Right lobe of liver (tissue), 6 donors: ENCODE data around the gene WDSUB1. TPM values are rescaled to one million over a fixed set of nuclear protein-coding genes. Genes with fewer than 3 reads are reported as not detected.

Source experiments
- ATAC-seq, 4 donors: fragments of 200-7000 bp; cut with Tn5 transposase; one replicate each; pipeline ENCODE4 v1.9.1; 2020; ENCODE audit warnings: mild to moderate bottlenecking in 4 of 4, moderate library complexity in 4 of 4
- DNase-seq, 3 donors: peaks; one replicate each; pipeline ENCODE4 v3.0.0-alpha.2; 2020
- H3K27ac ChIP-seq, 3 donors: fragments of 200-600 bp; one replicate each; pipeline ENCODE4 v1.8.0; 2022
- H3K27me3 ChIP-seq, 2 donors: fragments of 200-600 bp; one replicate each; pipeline ENCODE4 v1.8.0; 2022
- H3K36me3 ChIP-seq, 4 donors: fragments of 200-600 bp; sonication (generic) in 1 of 4; one replicate each; pipeline versions ENCODE4 v1.5.1 to v1.8.0; 2017 to 2022; ENCODE audit warnings: control low read depth in 1 of 4
- H3K4me1 ChIP-seq, 4 donors: fragments of 200-600 bp; sonication (generic) in 1 of 4; one replicate each; pipeline versions ENCODE4 v1.5.1 to v1.8.0; 2017 to 2022; ENCODE audit warnings: control low read depth in 1 of 4
- H3K4me3 ChIP-seq, 3 donors: fragments of 200-600 bp; one replicate each; pipeline ENCODE4 v1.8.0; 2022
- H3K9me3 ChIP-seq, 4 donors: fragments of 200-600 bp; sonication (generic) in 1 of 4; one replicate each; pipeline versions ENCODE4 v1.5.1 to v1.8.0; 2017 to 2022; ENCODE audit warnings: control low read depth in 1 of 4
- POLR2A ChIP-seq: fragments of 450-650 bp; IDR thresholded peaks from one replicate; pipeline ENCODE4 v1.6.1; 2017; ENCODE audit warnings: antibody characterized with exemption, mild to moderate bottlenecking
- WGBS: methylation state at CpG from one replicate; pipeline ENCODE4 v1.1.6; 2018; ENCODE audit warnings: low coverage, low lambda C conversion rate; ENCODE audit not compliant: insufficient coverage; ENCODE audit errors: missing lambda C conversion rate; 5-methylcytosine and 5-hydroxymethylcytosine counted together
- intact Hi-C, 2 donors: fragments of 100-400 bp; cut with DNase I; formaldehyde crosslinking; loops; one replicate each; pipeline versions ENCODE4 v1.11.2 to v1.14.1; 2022
- long read RNA-seq: library from polyadenylated mRNA; unstranded; transcript quantifications from one replicate; pipeline ENCODE4 v2.0.0, GENCODE V29; 2019
- total RNA-seq, 6 experiments: library from RNA; depleted of rRNA in 2 of 6; stranded (reverse); fragments of >200 nt in 2 of 6; fragmentation: NEBNext Ultra II Directional in 3 of 6; extraction: Animal tissue kit (Norgen Biotek cat#: 25700) in 3 of 6; gene quantifications; one replicate each; pipeline versions ENCODE4 v1.1.0 to v1.2.4, GENCODE V29; 2016 to 2023
- TF ChIP-seq, protein P1 (sequence below), 4 donors: fragments of 200-600 bp in 3 of 4; fragments of 450-650 bp in 1 of 4; IDR thresholded peaks; one replicate each; pipeline versions ENCODE4 v1.5.1 to v1.8.0; 2016 to 2022; ENCODE audit warnings: antibody characterized with exemption in 4 of 4, mild to moderate bottlenecking in 2 of 4
- donor health status: DM: no; HTN: yes; CAD: no.
- donor health status: DM: no; HTN: no; CAD: no.
- donor health status: DM: no; HTN: no; CAD: no.
- donor health status: DM: no; HTN: yes; CAD: no.
- donor health status: DM: no; HTN: yes; CAD: no.

WDSUB1 gene, protein sequence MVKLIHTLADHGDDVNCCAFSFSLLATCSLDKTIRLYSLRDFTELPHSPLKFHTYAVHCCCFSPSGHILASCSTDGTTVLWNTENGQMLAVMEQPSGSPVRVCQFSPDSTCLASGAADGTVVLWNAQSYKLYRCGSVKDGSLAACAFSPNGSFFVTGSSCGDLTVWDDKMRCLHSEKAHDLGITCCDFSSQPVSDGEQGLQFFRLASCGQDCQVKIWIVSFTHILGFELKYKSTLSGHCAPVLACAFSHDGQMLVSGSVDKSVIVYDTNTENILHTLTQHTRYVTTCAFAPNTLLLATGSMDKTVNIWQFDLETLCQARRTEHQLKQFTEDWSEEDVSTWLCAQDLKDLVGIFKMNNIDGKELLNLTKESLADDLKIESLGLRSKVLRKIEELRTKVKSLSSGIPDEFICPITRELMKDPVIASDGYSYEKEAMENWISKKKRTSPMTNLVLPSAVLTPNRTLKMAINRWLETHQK
- total RNA-seq = 1 to 10 TPM; 2.2 to 4.3 (median 3.2) TPM
- long read RNA-seq, partial matches to known transcripts = 0 of 1 reads
- long read RNA-seq, other reads (novel, unspliced or antisense) = 0 of 1 reads

DNA sequence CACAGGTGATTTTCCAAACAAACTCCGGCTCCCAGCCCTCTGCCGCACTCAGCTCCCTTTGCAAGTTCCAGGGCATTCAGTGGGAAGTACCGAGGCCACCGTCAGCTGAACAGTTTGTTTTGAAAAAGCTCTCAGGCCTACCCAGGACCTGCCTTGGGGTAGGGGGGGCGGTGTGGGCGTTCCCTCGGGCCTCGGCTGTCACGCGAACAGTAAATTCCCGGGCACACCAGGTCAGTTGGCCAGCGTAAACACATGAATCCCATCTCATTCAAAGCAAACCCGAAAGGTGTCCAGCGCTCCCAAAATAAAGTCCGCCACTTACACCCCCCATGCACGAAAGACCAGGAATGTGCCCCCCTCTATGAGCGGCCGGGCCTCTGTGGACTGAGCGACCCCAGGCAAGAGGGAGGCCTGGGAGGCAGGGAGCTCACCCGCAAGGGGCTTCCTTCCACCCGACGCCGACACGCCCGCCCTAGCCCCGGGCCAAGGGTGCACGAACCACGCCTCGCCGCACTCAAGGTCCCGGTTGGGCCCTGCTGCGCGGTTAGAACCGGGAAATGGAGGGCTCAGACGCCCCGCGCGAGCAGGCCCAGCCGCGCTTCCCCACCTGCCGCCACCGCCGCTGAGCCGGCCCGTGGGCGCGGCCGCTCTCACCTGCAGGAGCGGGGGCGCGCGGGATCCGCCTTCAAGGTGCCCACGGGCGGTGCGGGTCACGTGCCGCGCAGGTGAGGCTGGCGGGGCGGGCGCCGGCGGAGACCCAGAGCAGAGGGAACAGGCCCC is at the start of gene WDSUB1:
WDSUB1 (minus strand) TSS at position 775 of the 780 bp plus-strand sequence. CDS start 3,634 bp downstream, outside the sequence.
- Histone ChIP-seq H3K9me3 (no peaks in the 10 kb centered on the region), H3K4me1 (peaks cover 0 to 5% (median 0%) of the 10 kb centered on the region in 4 donors), H3K27me3 (no peaks in the 10 kb centered on the region), H3K4me3 (peak within 1 kb of the TSS; percentile 92 to 97 (median 95)), H3K27ac (peak within 1 kb of the TSS; percentile 76 to 87 (median 83)), H3K36me3 (no peaks in the 10 kb centered on the region)
- ATAC-seq = peak; percentile 44 to 56 (median 52)
- peak; percentile 74 to 75 (median 75) for DNase-seq
- whole genome bisulfite sequencing = 0% methylated on average over 22 of the region's 64 CpGs
- intact Hi-C loops = no loop called here
- TF ChIP-seq, protein P1, sequence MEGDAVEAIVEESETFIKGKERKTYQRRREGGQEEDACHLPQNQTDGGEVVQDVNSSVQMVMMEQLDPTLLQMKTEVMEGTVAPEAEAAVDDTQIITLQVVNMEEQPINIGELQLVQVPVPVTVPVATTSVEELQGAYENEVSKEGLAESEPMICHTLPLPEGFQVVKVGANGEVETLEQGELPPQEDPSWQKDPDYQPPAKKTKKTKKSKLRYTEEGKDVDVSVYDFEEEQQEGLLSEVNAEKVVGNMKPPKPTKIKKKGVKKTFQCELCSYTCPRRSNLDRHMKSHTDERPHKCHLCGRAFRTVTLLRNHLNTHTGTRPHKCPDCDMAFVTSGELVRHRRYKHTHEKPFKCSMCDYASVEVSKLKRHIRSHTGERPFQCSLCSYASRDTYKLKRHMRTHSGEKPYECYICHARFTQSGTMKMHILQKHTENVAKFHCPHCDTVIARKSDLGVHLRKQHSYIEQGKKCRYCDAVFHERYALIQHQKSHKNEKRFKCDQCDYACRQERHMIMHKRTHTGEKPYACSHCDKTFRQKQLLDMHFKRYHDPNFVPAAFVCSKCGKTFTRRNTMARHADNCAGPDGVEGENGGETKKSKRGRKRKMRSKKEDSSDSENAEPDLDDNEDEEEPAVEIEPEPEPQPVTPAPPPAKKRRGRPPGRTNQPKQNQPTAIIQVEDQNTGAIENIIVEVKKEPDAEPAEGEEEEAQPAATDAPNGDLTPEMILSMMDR (IDR thresholded peaks at IDR 0.05) = no peak
- no peak for TF ChIP-seq POLR2A

DNA sequence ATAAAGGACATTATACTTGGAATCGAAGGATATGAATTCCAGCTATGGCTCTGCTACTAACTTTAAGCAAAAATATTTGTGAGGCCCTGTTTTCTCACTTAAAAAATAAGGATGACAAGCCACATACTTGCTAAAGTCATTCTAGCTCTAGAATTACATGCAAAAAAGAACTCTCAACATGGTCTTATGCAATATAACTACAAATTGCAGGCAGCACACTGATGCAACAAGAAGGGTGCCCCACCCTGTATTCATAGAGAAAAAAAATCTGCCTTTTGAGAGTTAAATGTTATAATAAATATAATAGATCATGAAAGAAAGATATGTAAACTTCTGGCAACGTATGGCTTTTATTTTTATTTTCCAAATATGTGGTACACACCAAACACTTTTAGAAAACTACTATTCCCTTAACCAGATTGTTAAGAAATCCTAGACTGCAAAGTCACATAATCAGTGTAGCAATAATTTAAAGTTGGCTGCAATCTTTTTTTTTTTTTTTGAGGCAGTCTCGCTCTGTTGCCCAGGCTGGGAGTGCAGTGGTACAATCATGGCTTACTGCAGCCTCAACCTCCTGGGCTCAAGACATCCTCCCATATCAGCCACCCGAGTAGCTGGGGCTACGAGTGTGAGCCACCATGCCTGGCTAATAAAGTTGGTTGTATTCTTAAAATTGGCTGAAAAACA is 40.2 kb upstream of the WDSUB1 start:
- TF ChIP-seq, protein P1 (IDR thresholded peaks at IDR 0.05) = no peak
- TF ChIP-seq POLR2A = no peak
- H3K27ac ChIP-seq = no peak overlapping the region
- peak in 3 of 4 donors; percentile 41 to 64 (median 47) for ATAC-seq

DNA sequence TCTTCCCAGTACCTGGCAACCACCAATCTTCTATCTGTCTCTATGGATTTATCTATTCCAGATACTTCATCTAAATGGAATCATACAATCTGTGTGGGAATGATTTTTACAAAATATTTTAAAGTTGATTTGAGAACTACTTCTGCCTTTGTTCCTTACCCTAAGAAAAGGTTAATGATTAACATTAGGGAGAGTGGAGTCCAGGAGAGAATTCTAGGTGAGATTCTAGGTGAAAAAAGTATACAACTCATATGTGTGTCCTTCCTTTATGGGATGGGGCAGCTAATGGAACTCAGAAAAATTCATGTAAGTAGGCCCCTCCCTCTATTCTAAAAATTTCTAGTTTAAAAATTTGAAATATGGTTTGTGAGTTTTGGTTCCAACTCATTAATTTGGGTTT is 35.9 kb upstream of the WDSUB1 start:
- H3K4me3 ChIP-seq = no peak overlapping the region
- ATAC-seq (peak in 1 of 4 donors; percentile 36), DNase-seq (no peak)
- intact Hi-C loops = no loop called here
- peaks cover 0 to 23% (median 7%) of the 10 kb centered on the region in 4 donors for H3K36me3 ChIP-seq
- no peaks in the 10 kb centered on the region for H3K9me3 ChIP-seq
- H3K27ac ChIP-seq = no peak overlapping the region
- TF ChIP-seq POLR2A = no peak
- TF ChIP-seq, protein P1 (IDR thresholded peaks at IDR 0.05) = no peak
- H3K4me1 ChIP-seq = no peaks in the 10 kb centered on the region
- no peaks in the 10 kb centered on the region for H3K27me3 ChIP-seq

More for the DNA sequence above, 40.2 kb upstream of the WDSUB1 start:
- intact Hi-C loops = no loop called here
- 79% methylated on average over 3 of the region's 5 CpGs for WGBS
- Histone ChIP-seq H3K9me3 (no peaks in the 10 kb centered on the region), H3K4me1 (no peaks in the 10 kb centered on the region), H3K4me3 (no peak overlapping the region), H3K36me3 (peaks cover 0 to 16% (median 0%) of the 10 kb centered on the region in 4 donors), H3K27me3 (no peaks in the 10 kb centered on the region)
- no peak for DNase-seq

DNA sequence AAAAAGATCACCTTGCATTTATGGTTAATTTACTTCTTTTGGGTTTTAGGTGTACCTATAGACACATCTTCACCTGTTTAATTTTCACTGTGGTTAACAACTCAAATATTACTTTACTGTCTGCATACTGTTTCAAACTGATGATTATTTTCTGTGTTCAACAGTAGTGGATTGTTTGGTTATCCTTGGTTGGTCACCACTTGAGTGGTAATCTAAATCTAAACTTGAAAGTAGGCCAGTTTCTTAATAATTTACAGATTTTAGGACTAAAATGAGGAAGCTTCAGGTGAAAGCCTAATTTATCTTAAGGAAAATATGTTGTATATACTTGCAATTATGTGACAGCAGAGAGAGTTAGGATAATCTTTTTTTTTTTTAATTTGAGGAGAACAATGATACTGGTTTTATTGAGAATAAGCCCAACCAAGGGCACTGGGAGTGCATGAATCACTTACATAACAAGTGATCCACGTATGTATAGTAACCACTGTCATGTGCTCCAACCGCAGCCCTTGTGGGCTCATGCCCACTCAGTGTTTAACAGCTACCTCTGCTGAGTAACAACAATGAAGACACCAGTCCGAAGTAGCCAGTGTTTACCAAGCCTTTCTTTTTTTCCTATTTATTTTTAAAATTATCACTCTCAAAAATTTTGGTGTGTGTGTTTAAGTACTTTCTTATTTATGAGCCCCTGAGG is 31.0 kb upstream of the WDSUB1 start:
- H3K27me3 ChIP-seq = no peaks in the 10 kb centered on the region
- TF ChIP-seq, protein P1 (IDR thresholded peaks at IDR 0.05) = no peak
- no peak for TF ChIP-seq POLR2A
- H3K9me3 ChIP-seq = no peaks in the 10 kb centered on the region
- peaks cover 0 to 15% (median 7%) of the 10 kb centered on the region in 4 donors for H3K36me3 ChIP-seq
- no peaks in the 10 kb centered on the region for H3K4me1 ChIP-seq
- no peak overlapping the region for H3K4me3 ChIP-seq
- intact Hi-C loops = no loop called here
- DNase-seq (no peak), ATAC-seq (no peak)
- H3K27ac ChIP-seq = no peak overlapping the region
- 97% methylated on average over 3 of the region's 3 CpGs for WGBS
